Activated CD4-positive, alpha-beta memory T cell treated with anti-CD3 and anti-CD28 coated beads for 36 hours (primary cell): ENCODE data around the gene UFC1. TPM values are rescaled to one million over a fixed set of nuclear protein-coding genes. Genes with fewer than 3 reads are reported as not detected.

Experiments used
- CTCF ChIA-PET: fragments of 350-600 bp; sonication (Branson Sonifier 250); formaldehyde crosslinking; loops from one replicate; lab custom pipeline; 2021; ENCODE audit warnings: antibody characterized with exemption, inconsistent platforms; lab: Charles Lee
- POLR2A ChIA-PET: fragments of 350-600 bp; sonication (Branson Sonifier 250); formaldehyde crosslinking; loops from one replicate; lab custom pipeline; 2021; ENCODE audit warnings: antibody characterized with exemption; lab: Charles Lee
- DNase-seq: peaks from one replicate; pipeline ENCODE4 v3.0.0-alpha.2; 2020
- H3K27ac Mint-ChIP-seq: one replicate; pipeline ENCODE4 v1.8.0; 2021; ENCODE audit warnings: mixed read lengths
- H3K27me3 Mint-ChIP-seq: one replicate; pipeline ENCODE4 v1.8.0; 2021; ENCODE audit warnings: mixed read lengths
- H3K36me3 Mint-ChIP-seq: one replicate; pipeline ENCODE4 v1.8.0; 2021; ENCODE audit warnings: mixed read lengths
- H3K4me1 Mint-ChIP-seq: one replicate; pipeline ENCODE4 v1.8.0; 2021; ENCODE audit warnings: low read depth, mixed read lengths
- H3K4me3 Mint-ChIP-seq: one replicate; pipeline ENCODE4 v1.8.0; 2021; ENCODE audit warnings: mild to moderate bottlenecking, mixed read lengths
- H3K9me3 Mint-ChIP-seq: one replicate; pipeline ENCODE4 v1.8.0; 2021; ENCODE audit warnings: mixed read lengths
- intact Hi-C: fragments of 100-400 bp; cut with micrococcal nuclease; formaldehyde crosslinking; loops from one replicate; pipeline ENCODE4 v1.15.1; 2023
- total RNA-seq, 2 experiments: library from RNA; stranded (reverse); gene quantifications; one replicate each; pipeline ENCODE4 v1.2.3, GENCODE V29; 2021

The UFC1 gene
- total RNA-seq, 2 experiments from 2014 or later: 87.7 to 91.0 TPM

- peaks cover 52% of the 10 kb centered on the region for H3K4me1 Mint-ChIP-seq
- POLR2A ChIA-PET: interaction anchor here (1.0 to 3.3 kb wide), 4 partner anchors 25 to 155 kb away, joined by 3 to 11 read pairs (median 3); partner anchors contain the start of genes PPOX, TOMM40L and USF1
- intact Hi-C loops: loop anchor here (5.0 kb wide), 1 partner anchor 187 kb away; no protein-coding TSS in a partner anchor
- CTCF ChIA-PET: interaction anchor here (3.4 to 7.6 kb wide), 3 partner anchors 8 to 182 kb away, joined by 22 to 103 read pairs (median 68); partner anchors contain the start of gene TOMM40L
- H3K27ac Mint-ChIP-seq: peak overlapping the region; percentile 87
- peak; percentile 40 for DNase-seq
- peak overlapping the region; percentile 13 for H3K4me3 Mint-ChIP-seq
- H3K36me3 Mint-ChIP-seq: peaks cover 14% of the 10 kb centered on the region
- H3K9me3 Mint-ChIP-seq: no peaks in the 10 kb centered on the region
- H3K27me3 Mint-ChIP-seq: no peaks in the 10 kb centered on the region
Observed at GRCh38 chr1:161200421-161200991, 46.7 kb downstream of the UFC1 start.

DNA sequence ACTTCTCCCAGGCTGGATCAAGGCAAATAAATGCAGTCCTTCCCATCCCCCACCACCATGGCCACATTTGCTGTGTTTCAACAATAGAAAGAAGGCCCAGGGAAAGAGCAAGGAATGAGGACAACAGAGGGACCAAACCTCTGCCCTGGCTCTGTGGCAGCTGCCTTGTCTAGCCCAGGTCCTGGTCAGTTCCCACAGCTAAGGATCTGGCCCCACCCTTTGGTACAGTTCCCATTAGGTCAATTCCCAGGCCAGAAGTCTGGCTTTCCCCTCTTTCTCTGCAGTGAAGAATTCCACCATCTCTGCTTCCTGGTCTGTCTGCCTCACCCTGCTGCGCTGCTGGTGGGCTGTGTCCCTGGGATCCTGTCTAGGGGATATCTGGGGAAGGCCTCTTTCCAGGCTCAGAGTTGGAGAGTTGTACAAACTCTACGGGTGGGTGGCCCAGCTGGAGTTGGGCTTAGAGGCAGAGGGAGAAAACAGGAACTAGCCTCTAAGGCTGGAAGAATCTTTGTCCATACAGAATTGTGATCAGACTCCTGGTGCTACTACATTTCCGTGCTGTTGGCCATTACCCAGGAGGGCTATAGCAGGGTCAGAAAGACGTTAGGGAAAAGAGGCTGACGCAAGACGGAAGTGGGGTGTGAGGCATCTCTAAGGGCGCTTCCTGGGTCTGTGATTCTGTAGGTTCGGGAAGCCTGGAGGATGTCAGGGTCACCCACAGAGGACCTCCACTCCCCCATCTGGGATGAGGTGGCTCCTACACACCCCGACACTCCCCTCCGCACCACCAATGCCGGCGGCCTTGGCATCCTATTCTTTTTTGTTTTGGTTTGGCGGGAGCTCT is 47.4 kb downstream of the UFC1 start:
- no peaks in the 10 kb centered on the region for H3K27me3 Mint-ChIP-seq
- peaks cover 16% of the 10 kb centered on the region for H3K36me3 Mint-ChIP-seq
- no peaks in the 10 kb centered on the region for H3K9me3 Mint-ChIP-seq
- intact Hi-C loops: loop anchor here (5.0 kb wide), 1 partner anchor 186 kb away; no protein-coding TSS in a partner anchor
- POLR2A ChIA-PET: interaction anchor here (0.6 to 3.3 kb wide), 17 partner anchors 9 to 486 kb away, joined by 3 to 20 read pairs (median 3); partner anchors contain the start of genes PPOX, TOMM40L and USF1
- H3K4me1 Mint-ChIP-seq: peaks cover 55% of the 10 kb centered on the region
- peak overlapping the region; percentile 87 for H3K27ac Mint-ChIP-seq
- no peak for DNase-seq
- CTCF ChIA-PET: interaction anchor here (0.7 to 7.6 kb wide), 11 partner anchors 8 to 182 kb away, joined by 3 to 103 read pairs (median 6); partner anchors contain the start of genes PPOX, SDHC and TOMM40L
- peak overlapping the region; percentile 88 for H3K4me3 Mint-ChIP-seq

DNA sequence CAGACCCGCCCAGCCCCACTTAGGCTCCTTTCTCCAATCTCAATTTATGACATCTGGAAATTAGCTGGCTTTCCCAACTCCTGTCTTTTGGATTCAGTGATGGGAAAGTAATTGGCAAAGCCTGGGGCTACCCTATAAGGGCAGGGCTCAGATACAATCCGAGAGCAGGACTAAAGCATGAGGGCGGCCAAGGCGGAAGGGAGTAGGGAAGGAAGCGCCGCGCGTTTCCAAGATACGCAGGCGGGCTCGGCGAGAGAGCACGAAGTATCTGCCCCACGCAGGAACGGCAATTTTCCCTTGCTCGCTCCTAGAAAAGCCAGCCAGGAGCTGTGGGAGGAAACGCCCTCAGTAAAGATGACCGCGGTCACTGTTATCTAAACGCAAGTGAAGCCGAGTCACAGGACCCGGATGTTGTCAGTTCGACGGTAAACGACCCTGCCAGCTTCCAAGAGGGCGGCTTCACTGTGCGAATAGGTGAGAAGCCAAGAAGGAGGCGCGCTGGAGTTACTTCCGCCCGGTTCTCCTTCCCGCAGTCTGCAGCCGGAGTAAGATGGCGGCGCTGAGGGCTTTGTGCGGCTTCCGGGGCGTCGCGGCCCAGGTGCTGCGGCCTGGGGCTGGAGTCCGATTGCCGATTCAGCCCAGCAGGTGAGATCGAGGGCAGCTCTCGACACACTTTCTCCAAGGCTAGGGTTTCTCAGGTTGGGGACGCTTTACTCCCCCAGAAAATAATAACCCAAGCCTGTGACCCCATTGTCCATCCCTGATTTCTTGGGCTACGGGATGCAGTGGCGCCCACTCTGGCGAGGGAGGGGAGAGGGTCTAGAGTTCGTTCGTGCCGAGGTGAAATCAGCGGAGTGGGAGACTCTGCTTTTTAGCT is 48.3 kb downstream of the UFC1 start, which contains the start of gene NDUFS2:
NDUFS2 (plus strand) TSS at position 532 of the 877 bp plus-strand sequence; CDS start at position 551, 19 bp downstream.
- H3K9me3 Mint-ChIP-seq: no peaks in the 10 kb centered on the region
- H3K27me3 Mint-ChIP-seq: no peaks in the 10 kb centered on the region
- peaks cover 21% of the 10 kb centered on the region for H3K36me3 Mint-ChIP-seq
- peak; percentile 97 for DNase-seq
- H3K4me3 Mint-ChIP-seq: peak within 1 kb of the TSS; percentile 88
- intact Hi-C loops: loop anchor here (1.0 to 5.0 kb wide), 4 partner anchors 17 to 185 kb away; partner anchors contain the start of gene SDHC
- peak within 1 kb of the TSS; percentile 87 for H3K27ac Mint-ChIP-seq
- CTCF ChIA-PET: interaction anchor here (0.7 to 7.6 kb wide), 14 partner anchors 9 to 181 kb away, joined by 3 to 103 read pairs (median 4); partner anchors contain the start of genes CFAP126, PPOX, SDHC and TOMM40L
- H3K4me1 Mint-ChIP-seq: peaks cover 59% of the 10 kb centered on the region
- POLR2A ChIA-PET: interaction anchor here (0.5 to 3.3 kb wide), 19 partner anchors 9 to 487 kb away, joined by 3 to 20 read pairs (median 3); partner anchors contain the start of genes DEDD, PPOX, TOMM40L and USF1

- H3K9me3 Mint-ChIP-seq: no peaks in the 10 kb centered on the region
- DNase-seq: no peak
- no peaks in the 10 kb centered on the region for H3K27me3 Mint-ChIP-seq
- peaks cover 44% of the 10 kb centered on the region for H3K4me1 Mint-ChIP-seq
- H3K4me3 Mint-ChIP-seq: no peak overlapping the region
- intact Hi-C loops: no loop called here
- H3K27ac Mint-ChIP-seq: no peak overlapping the region
- ChIA-PET CTCF (interaction anchor here (2.5 to 7.6 kb wide), 3 partner anchors 14 to 176 kb away, joined by 10 to 103 read pairs (median 68); partner anchors contain the start of gene TOMM40L), POLR2A (interaction anchor here (1.6 kb wide), 1 partner anchor 19 kb away, joined by 4 read pairs; the partner anchor contains the start of gene TOMM40L)
- H3K36me3 Mint-ChIP-seq: peaks cover 41% of the 10 kb centered on the region
Observed at GRCh38 chr1:161206411-161207140, 52.8 kb downstream of the UFC1 start.

GRCh38 chr1:161207173-161207572 is 53.4 kb downstream of the UFC1 start:
- intact Hi-C loops: no loop called here
- DNase-seq: no peak
- Mint-ChIP-seq H3K27me3 (no peaks in the 10 kb centered on the region), H3K27ac (no peak overlapping the region), H3K36me3 (peaks cover 47% of the 10 kb centered on the region), H3K4me1 (peaks cover 40% of the 10 kb centered on the region), H3K9me3 (no peaks in the 10 kb centered on the region), H3K4me3 (no peak overlapping the region)
- ChIA-PET POLR2A (interaction anchor here (1.6 kb wide), 1 partner anchor 19 kb away, joined by 4 read pairs; the partner anchor contains the start of gene TOMM40L), CTCF (interaction anchor here (7.2 to 7.6 kb wide), 2 partner anchors 14 to 19 kb away, joined by 68 to 103 read pairs; partner anchors contain the start of gene TOMM40L)

Other genes with a start within 250 kb of the UFC1 start
- gene ITLN2, start 199.2 kb upstream of the UFC1 start, total RNA-seq: not detected
- gene F11R, start 132.8 kb upstream of the UFC1 start, total RNA-seq: 10 to 100 TPM; 21.3 to 25.3 TPM
- gene TSTD1, start 115.0 kb upstream of the UFC1 start, total RNA-seq: 10 to 100 TPM; 70.2 to 77.7 TPM
- 10 to 100 TPM; 43.4 to 43.7 TPM for gene USF1, start 108.0 kb upstream of the UFC1 start, total RNA-seq
- 100 to 1,000 TPM; 171 to 178 TPM for gene ARHGAP30, start 84.1 kb upstream of the UFC1 start, total RNA-seq
- under 1 TPM in 1 of 2 experiments, not detected in 1; 0.05 TPM for gene NECTIN4, start 64.4 kb upstream of the UFC1 start, total RNA-seq
- gene KLHDC9, start 55.6 kb upstream of the UFC1 start, total RNA-seq: 1 to 10 TPM; 1.2 to 1.6 TPM
- gene PFDN2, start 35.9 kb upstream of the UFC1 start, total RNA-seq: 100 to 1,000 TPM; 152 to 155 TPM
- gene NIT1, start 35.9 kb upstream of the UFC1 start, total RNA-seq: 10 to 100 TPM; 65.2 to 66.5 TPM
- gene DEDD, start 21.3 kb upstream of the UFC1 start, total RNA-seq: 10 to 100 TPM; 35.0 to 40.2 TPM
- 10 to 100 TPM; 25.4 to 28.6 TPM for gene USP21, start 5.5 kb downstream of the UFC1 start, total RNA-seq
- 10 to 100 TPM; 27.0 to 30.7 TPM for gene PPOX, start 12.4 kb downstream of the UFC1 start, total RNA-seq
- 10 to 100 TPM; 46.3 to 50.9 TPM for gene B4GALT3, start 23.5 kb downstream of the UFC1 start, total RNA-seq
- 1 to 10 TPM; 2.3 to 3.0 TPM for gene ADAMTS4, start 45.1 kb downstream of the UFC1 start, total RNA-seq
- gene NDUFS2, start 48.4 kb downstream of the UFC1 start, total RNA-seq: 100 to 1,000 TPM in 1 of 2 experiments, 10 to 100 TPM in 1; 98.3 to 103 TPM
- gene FCER1G, start 61.3 kb downstream of the UFC1 start, total RNA-seq: 1 to 10 TPM in 1 of 2 experiments, under 1 TPM in 1; 0.99 to 2.0 TPM
- not detected for gene APOA2, start 69.7 kb downstream of the UFC1 start, total RNA-seq
- gene TOMM40L, start 72.1 kb downstream of the UFC1 start, total RNA-seq: 10 to 100 TPM; 14.8 to 15.4 TPM
- gene NR1I3, start 84.2 kb downstream of the UFC1 start, total RNA-seq: not detected
- gene PCP4L1, start 104.8 kb downstream of the UFC1 start, total RNA-seq: under 1 TPM in 1 of 2 experiments, not detected in 1; 0.22 TPM
- gene MPZ, start 156.0 kb downstream of the UFC1 start, total RNA-seq: 1 to 10 TPM; 3.7 to 5.8 TPM
- 100 to 1,000 TPM; 212 to 215 TPM for gene SDHC, start 160.4 kb downstream of the UFC1 start, total RNA-seq
- under 1 TPM in 1 of 2 experiments, not detected in 1; 0.29 TPM for gene CFAP126, start 213.9 kb downstream of the UFC1 start, total RNA-seq